ENCODE measurements around the gene PARD3B. TPM values are rescaled to one million over a fixed set of nuclear protein-coding genes. Genes with fewer than 3 reads are reported as not detected.

PARD3B gene
- total and polyA plus RNA-seq, 2 of the 4 experiments (the other 2 are of a cell fraction), result 3.3 to 15.6 TPM

DNA sequence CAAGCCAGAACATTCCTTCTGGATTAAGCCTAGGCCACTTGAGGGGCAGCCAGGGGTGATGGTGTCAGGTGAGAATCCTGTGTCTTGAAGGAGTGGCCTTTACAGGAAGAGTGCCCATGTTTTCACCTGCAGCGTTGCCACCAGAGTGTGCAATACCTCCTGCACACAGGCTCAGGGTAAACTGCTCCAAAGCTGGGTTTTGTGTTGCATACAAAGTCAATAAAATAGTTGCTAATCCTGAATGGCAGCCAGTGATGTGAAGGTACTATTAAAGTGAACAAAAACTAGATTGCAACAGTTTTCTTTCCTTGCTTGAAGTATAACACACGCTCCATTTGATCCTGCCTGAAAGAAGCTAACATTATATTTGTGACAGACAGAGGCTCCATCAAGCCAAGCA, 1072.6 kb downstream of the PARD3B start:
- Histone ChIP-seq H4K91ac (ENCODE audit: insufficient read depth, low read depth, low read length) (no peak overlapping the region), H4K8ac (ENCODE audit: low read depth in 2 of 2, low read length in 2 of 2) (no peak overlapping the region), H3K9me1 (ENCODE audit: insufficient read depth, low read length) (no peaks in the 10 kb centered on the region; the same call in 1 of the 2 replicates), H3K4me3 (ENCODE audit: insufficient read depth, low read depth, low read length) (no peak overlapping the region), H3K4me2 (ENCODE audit: low read depth, low read length) (no peak overlapping the region), H2AK9ac (replicated peaks; ENCODE audit: low read depth, low read length, poor library complexity) (no peak overlapping the region), H2BK15ac (ENCODE audit: low read depth, low read length) (no peak overlapping the region), H3K9me3 (ENCODE audit: control insufficient read depth, insufficient read depth, low read length) (no peaks in the 10 kb centered on the region), H4K5ac (ENCODE audit: low read depth, low read length) (no peak overlapping the region), H3K9ac (ENCODE audit: low read depth, low read length) (no peak overlapping the region), H3K79me1 (ENCODE audit: low read depth in 1 of 2, low read length in 2 of 2) (no peaks in the 10 kb centered on the region), H4K20me1 (ENCODE audit: insufficient read depth, low read length) (no peaks in the 10 kb centered on the region), H3K14ac (replicated peaks; ENCODE audit: low read depth, low read length) (no peak overlapping the region), H2BK120ac (ENCODE audit: low read depth, low read length) (no peak overlapping the region), H3K4me1 (ENCODE audit: control insufficient read depth, insufficient read depth, low read length) (no peaks in the 10 kb centered on the region), H3K27me3 (ENCODE audit: control insufficient read depth, insufficient read depth, low read length) (no peaks in the 10 kb centered on the region), H2AFZ (replicated peaks; ENCODE audit: low read length, poor library complexity) (no peak overlapping the region), H2BK20ac (ENCODE audit: low read depth, low read length) (no peak overlapping the region), H3K56ac (ENCODE audit: extremely low read depth, insufficient read depth, low read length) (no peak overlapping the region), H2AK5ac (ENCODE audit: low read depth, low read length) (no peak overlapping the region), H2BK5ac (ENCODE audit: low read depth, low read length, poor library complexity, severe bottlenecking) (no peak overlapping the region), H3K36me3 (ENCODE audit: control insufficient read depth, insufficient read depth, low read length) (no peaks in the 10 kb centered on the region), H3K4ac (ENCODE audit: low read depth, low read length) (no peak overlapping the region), H3K18ac (ENCODE audit: low read depth, low read length) (no peak overlapping the region), H3K27ac (ENCODE audit: insufficient read depth, low read length) (no peak overlapping the region), H3K23ac (ENCODE audit: low read depth, low read length) (no peak overlapping the region)
- POLR2A ChIA-PET (ENCODE audit: unreplicated experiment), result no interaction called here
- TF ChIP-seq CHD1 (IDR thresholded peaks at IDR 0.05; ENCODE audit: low read depth, low read length) (no peak), CEBPB (IDR thresholded peaks at IDR 0.05; ENCODE audit: low read depth, low read length) (no peak), SMC3 (IDR thresholded peaks at IDR 0.05; ENCODE audit: low read depth, low read length) (no peak), BHLHE40 (IDR thresholded peaks at IDR 0.05; ENCODE audit: low read depth, low read length) (no peak), FOS (IDR thresholded peaks at IDR 0.05; ENCODE audit: low read depth, low read length) (no peak), NFE2L2 (IDR thresholded peaks at IDR 0.05; ENCODE audit: low read depth, low read length) (no peak), RAD21 (IDR thresholded peaks at IDR 0.05; ENCODE audit: low read length) (no peak), RCOR1 (IDR thresholded peaks at IDR 0.05; ENCODE audit: insufficient replicate concordance, low read length) (no peak), MAZ (IDR thresholded peaks at IDR 0.05; ENCODE audit: borderline replicate concordance, low read depth, low read length) (no peak), RFX5 (IDR thresholded peaks at IDR 0.05; ENCODE audit: low read depth, low read length) (no peak), POLR2A (IDR thresholded peaks at IDR 0.05; ENCODE audit: low read depth, low read length) (no peak), MAFK (IDR thresholded peaks at IDR 0.05; ENCODE audit: low read depth, low read length) (no peak), MXI1 (IDR thresholded peaks at IDR 0.05; ENCODE audit: borderline replicate concordance, low read depth, low read length) (no peak), USF2 (IDR thresholded peaks at IDR 0.05; ENCODE audit: low read depth, low read length) (no peak), CTCF (conservative IDR thresholded peaks at IDR 0.05; ENCODE audit: low read depth, low read length) (no peak)
- TF ChIP-seq, protein P1, sequence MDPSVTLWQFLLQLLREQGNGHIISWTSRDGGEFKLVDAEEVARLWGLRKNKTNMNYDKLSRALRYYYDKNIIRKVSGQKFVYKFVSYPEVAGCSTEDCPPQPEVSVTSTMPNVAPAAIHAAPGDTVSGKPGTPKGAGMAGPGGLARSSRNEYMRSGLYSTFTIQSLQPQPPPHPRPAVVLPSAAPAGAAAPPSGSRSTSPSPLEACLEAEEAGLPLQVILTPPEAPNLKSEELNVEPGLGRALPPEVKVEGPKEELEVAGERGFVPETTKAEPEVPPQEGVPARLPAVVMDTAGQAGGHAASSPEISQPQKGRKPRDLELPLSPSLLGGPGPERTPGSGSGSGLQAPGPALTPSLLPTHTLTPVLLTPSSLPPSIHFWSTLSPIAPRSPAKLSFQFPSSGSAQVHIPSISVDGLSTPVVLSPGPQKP (IDR thresholded peaks at IDR 0.05; ENCODE audit: borderline replicate concordance, low read depth, low read length), result no peak
- in situ Hi-C loops (cut with MboI; ENCODE audit: low sequenced_read_pairs), result no loop called here
- CTCF ChIA-PET, result no interaction called here
- DNase-seq (no peak), ATAC-seq (ENCODE audit: low read depth) (no peak)
- no TSS peak for BruUV-seq (replicated peaks)
- intact Hi-C loops (cut with micrococcal nuclease), result no loop called here
- dilution Hi-C loops (cut with HindIII; ENCODE audit: low sequenced_read_pairs, unreplicated experiment), result no loop called here
- WGBS, 2 experiments (ENCODE audit: extremely low coverage in 2 of 2, insufficient read length in 1 of 2), result no CpG with 5 or more reads among the region's 2 CpGs
